B cell (primary cell): ENCODE results near the gene CBX7. TPM values are rescaled to one million over a fixed set of nuclear protein-coding genes. Genes with fewer than 3 reads are reported as not detected.

Experiments
- ATAC-seq: fragments of 200-7000 bp; cut with Tn5 transposase; one replicate; pipeline ENCODE4 v1.10.0; 2021; ENCODE audit warnings: low read depth, mild to moderate bottlenecking, moderate number of reproducible peaks, moderate library complexity
- CTCF ChIA-PET: fragments of 350-600 bp; sonication (Branson Sonifier 250); formaldehyde crosslinking; loops from one replicate; lab custom pipeline; 2021; ENCODE audit warnings: antibody characterized with exemption, inconsistent platforms; lab: Charles Lee
- POLR2A ChIA-PET: fragments of 350-600 bp; sonication (Branson Sonifier 250); formaldehyde crosslinking; loops from one replicate; lab custom pipeline; 2021; ENCODE audit warnings: antibody characterized with exemption; lab: Charles Lee
- DNase-seq: peaks from one replicate; pipeline ENCODE4 v3.0.0; 2013
- H2AFZ ChIP-seq: 2 replicates; pipeline ENCODE4 v1.6.1; 2012; ENCODE audit warnings: mild to moderate bottlenecking, low read depth, low read length; ENCODE audit not compliant: insufficient read depth, poor library complexity, severe bottlenecking
- H3K27ac ChIP-seq, 2 donors: 1 replicate in 1 of 2; 2 replicates in 1 of 2; pipeline ENCODE4 v1.5.1; 2012 to 2013; ENCODE audit warnings: low read length in 2 of 2, mild to moderate bottlenecking in 2 of 2, moderate library complexity in 1 of 2
- H3K27me3 ChIP-seq, 4 experiments: fragments of 200-600 bp in 1 of 4; sonication (generic) in 1 of 4; replicated peaks in 1 of 4; 1 replicate in 2 of 4; 2 replicates in 2 of 4; pipeline versions ENCODE4 v1.6.1 to v1.7.0; 2013 to 2016; ENCODE audit warnings: low read length in 3 of 4, mild to moderate bottlenecking in 2 of 4, mixed read lengths in 1 of 4, moderate library complexity in 1 of 4; ENCODE audit not compliant: insufficient read depth in 4 of 4, control insufficient read depth in 3 of 4; ENCODE audit errors: control extremely low read depth in 1 of 4
- H3K36me3 ChIP-seq, 2 experiments: replicated peaks in 1 of 2; 1 replicate in 1 of 2; 2 replicates in 1 of 2; pipeline versions ENCODE4 v1.6.1 to v1.7.1; 2013; ENCODE audit warnings: low read length in 1 of 2; ENCODE audit not compliant: insufficient read depth in 2 of 2, control insufficient read depth in 1 of 2; ENCODE audit errors: control extremely low read depth in 1 of 2, extremely low read depth in 1 of 2
- H3K4me1 ChIP-seq, 2 donors: fragments of 200-600 bp in 1 of 2; sonication (generic) in 1 of 2; 1 replicate in 1 of 2; 2 replicates in 1 of 2; pipeline versions ENCODE4 v1.5.1 to v1.6.1; 2013 to 2017; ENCODE audit warnings: low read length in 2 of 2; ENCODE audit not compliant: control insufficient read depth in 2 of 2, insufficient read depth in 2 of 2
- H3K4me2 ChIP-seq: replicated peaks from 2 replicates; pipeline ENCODE3; 2012; ENCODE audit warnings: mild to moderate bottlenecking, low read depth, low read length; ENCODE audit not compliant: poor library complexity, severe bottlenecking
- H3K4me3 ChIP-seq, 5 experiments: fragments of 200-600 bp in 1 of 5; sonication (generic) in 1 of 5; 1 replicate in 3 of 5; 2 replicates in 2 of 5; pipeline versions ENCODE4 v1.5.1 to v1.7.0; 2011 to 2016; ENCODE audit warnings: low read length in 4 of 5, mild to moderate bottlenecking in 4 of 5, low read depth in 2 of 5, control low read depth in 1 of 5, moderate library complexity in 1 of 5; ENCODE audit not compliant: insufficient read depth in 1 of 5; ENCODE audit errors: control extremely low read depth in 1 of 5, extremely low read depth in 1 of 5
- H3K79me2 ChIP-seq: fragments of 200-600 bp; sonication (generic); one replicate; pipeline ENCODE4 v1.6.0; 2016; ENCODE audit warnings: low read length; ENCODE audit not compliant: control insufficient read depth, insufficient read depth
- H3K9ac ChIP-seq: fragments of 200-600 bp; sonication (generic); 2 replicates; pipeline ENCODE4 v1.6.1; 2017; ENCODE audit warnings: mild to moderate bottlenecking, low read length, moderate library complexity
- H3K9me3 ChIP-seq, 3 donors: one replicate each; pipeline versions ENCODE4 v1.6.1 to v1.7.1; 2013; ENCODE audit warnings: low read length in 2 of 3; ENCODE audit not compliant: control insufficient read depth in 2 of 3, insufficient read depth in 1 of 3; ENCODE audit errors: control extremely low read depth in 1 of 3
- H4K20me1 ChIP-seq: 2 replicates; pipeline ENCODE4 v1.6.0; 2012; ENCODE audit warnings: mild to moderate bottlenecking, low read length; ENCODE audit not compliant: insufficient read depth, control insufficient read depth, poor library complexity, severe bottlenecking
- H3K27ac Mint-ChIP-seq: one replicate; pipeline ENCODE4 v1.8.0; 2021; ENCODE audit warnings: mixed read lengths
- H3K27me3 Mint-ChIP-seq: one replicate; pipeline ENCODE4 v1.8.0; 2021; ENCODE audit warnings: mixed read lengths
- H3K4me1 Mint-ChIP-seq: one replicate; pipeline ENCODE4 v1.8.0; 2021; ENCODE audit warnings: mixed read lengths
- H3K4me3 Mint-ChIP-seq: one replicate; pipeline ENCODE4 v1.8.0; 2021; ENCODE audit warnings: mixed read lengths
- H3K9me3 Mint-ChIP-seq: one replicate; pipeline ENCODE4 v1.8.0; 2022; ENCODE audit warnings: mixed read lengths; ENCODE audit not compliant: insufficient read depth
- EZH2 ChIP-seq: IDR thresholded peaks from 2 replicates; pipeline ENCODE4 v1.6.1; 2012; ENCODE audit warnings: borderline replicate concordance, low read depth, mild to moderate bottlenecking, moderate library complexity, low read length; ENCODE audit not compliant: insufficient read depth, poor library complexity, severe bottlenecking
- WGBS: methylation state at CpG from one replicate; pipeline ENCODE4 v1.1.5; 2013; ENCODE audit warnings: missing lambda C conversion rate; ENCODE audit not compliant: insufficient coverage; 5-methylcytosine and 5-hydroxymethylcytosine counted together
- intact Hi-C: fragments of 100-400 bp; cut with micrococcal nuclease; formaldehyde crosslinking; loops from one replicate; pipeline ENCODE4 v1.10.0; 2022
- polyA plus RNA-seq: library from polyadenylated mRNA; depleted of rRNA; stranded (reverse); fragments of >200 nt; gene quantifications from 2 replicates; pipeline ENCODE4 v1.2.3, GENCODE V29; 2012
- total RNA-seq, 2 donors: library from RNA; stranded (reverse); fragments of 120-200 nt in 1 of 2; gene quantifications; 1 replicate in 1 of 2; 2 replicates in 1 of 2; pipeline versions ENCODE4 v1.2.3 to v1.2.4, GENCODE V29; 2013 to 2022
- TF ChIP-seq, protein P1 (sequence below): fragments of 200-600 bp; IDR thresholded peaks from one replicate; pipeline ENCODE4 v1.8.0; 2022; ENCODE audit warnings: antibody characterized with exemption, mild to moderate bottlenecking

Gene CBX7
- total and polyA plus RNA-seq, 2 donors (not counting 1 experiment from before 2014, with no cell fraction given): 83.6 to 141 TPM

DNA sequence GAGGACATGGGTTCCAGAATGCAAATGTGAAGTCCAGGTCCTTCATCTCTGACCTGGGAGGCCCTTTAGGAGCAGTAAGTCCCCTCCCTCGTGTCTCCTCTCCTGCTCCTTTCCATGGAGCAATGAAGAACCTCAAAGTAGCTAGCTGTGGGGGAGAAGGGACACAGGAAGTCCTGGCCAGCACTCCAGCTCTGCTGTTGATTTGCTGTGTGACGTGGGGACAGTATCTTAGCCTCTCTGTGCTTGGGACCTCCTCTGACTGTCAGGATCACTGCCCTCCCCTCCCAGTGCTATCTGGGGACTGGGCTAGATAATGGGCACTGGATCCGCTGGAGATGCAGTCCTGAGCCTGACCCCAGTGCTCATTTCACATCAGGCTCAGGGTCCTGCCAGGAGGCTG, 56.5 kb downstream of the CBX7 start:
- intact Hi-C loops: no loop called here

DNA sequence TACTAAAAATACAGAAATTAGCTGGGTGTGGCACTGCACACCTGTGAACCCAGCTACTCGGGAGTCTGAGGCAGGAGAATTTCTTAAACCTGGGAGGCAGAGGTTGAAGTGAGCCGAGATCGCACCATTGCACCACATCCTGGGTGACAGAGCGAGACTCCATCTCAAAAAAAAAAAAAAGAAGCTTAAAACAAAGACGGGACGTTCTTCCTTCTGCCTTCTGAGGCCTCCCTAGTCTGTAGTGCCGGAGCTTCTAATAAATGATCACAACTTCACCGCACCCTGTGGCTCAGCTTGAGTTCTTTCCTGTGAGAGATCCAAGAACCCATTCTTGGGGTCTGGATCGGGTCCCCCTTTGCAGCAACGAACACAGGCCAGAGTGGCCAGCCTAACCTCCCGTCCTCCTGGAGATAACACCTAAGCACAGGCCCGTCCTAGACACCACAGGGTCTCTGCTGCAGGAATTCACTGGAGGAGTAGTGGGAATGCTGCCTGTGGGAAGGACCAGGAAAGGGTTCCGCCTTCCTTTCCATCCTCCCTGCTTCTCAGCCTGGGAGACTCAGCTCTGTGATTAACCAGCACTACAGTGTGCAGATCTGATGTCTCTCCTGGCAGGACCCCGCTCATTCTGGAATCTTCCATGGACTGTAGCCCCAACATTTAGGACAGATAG, 57.6 kb downstream of the CBX7 start:
- H3K79me2 ChIP-seq: peaks cover 5% of the 10 kb centered on the region
- intact Hi-C loops: no loop called here
- no peak overlapping the region for H3K9ac ChIP-seq
- no peak overlapping the region for H3K4me3 ChIP-seq
- POLR2A ChIA-PET: no interaction called here
- DNase-seq (no peak), ATAC-seq (no peak)
- Mint-ChIP-seq H3K4me1 (peaks cover 71% of the 10 kb centered on the region), H3K27ac (peak overlapping the region; percentile 61), H3K27me3 (no peaks in the 10 kb centered on the region), H3K4me3 (no peak overlapping the region), H3K9me3 (no peaks in the 10 kb centered on the region)
- TF ChIP-seq, protein P1, sequence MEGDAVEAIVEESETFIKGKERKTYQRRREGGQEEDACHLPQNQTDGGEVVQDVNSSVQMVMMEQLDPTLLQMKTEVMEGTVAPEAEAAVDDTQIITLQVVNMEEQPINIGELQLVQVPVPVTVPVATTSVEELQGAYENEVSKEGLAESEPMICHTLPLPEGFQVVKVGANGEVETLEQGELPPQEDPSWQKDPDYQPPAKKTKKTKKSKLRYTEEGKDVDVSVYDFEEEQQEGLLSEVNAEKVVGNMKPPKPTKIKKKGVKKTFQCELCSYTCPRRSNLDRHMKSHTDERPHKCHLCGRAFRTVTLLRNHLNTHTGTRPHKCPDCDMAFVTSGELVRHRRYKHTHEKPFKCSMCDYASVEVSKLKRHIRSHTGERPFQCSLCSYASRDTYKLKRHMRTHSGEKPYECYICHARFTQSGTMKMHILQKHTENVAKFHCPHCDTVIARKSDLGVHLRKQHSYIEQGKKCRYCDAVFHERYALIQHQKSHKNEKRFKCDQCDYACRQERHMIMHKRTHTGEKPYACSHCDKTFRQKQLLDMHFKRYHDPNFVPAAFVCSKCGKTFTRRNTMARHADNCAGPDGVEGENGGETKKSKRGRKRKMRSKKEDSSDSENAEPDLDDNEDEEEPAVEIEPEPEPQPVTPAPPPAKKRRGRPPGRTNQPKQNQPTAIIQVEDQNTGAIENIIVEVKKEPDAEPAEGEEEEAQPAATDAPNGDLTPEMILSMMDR: no peak
- TF ChIP-seq EZH2: no peak
- CTCF ChIA-PET: interaction anchor here (0.9 to 1.2 kb wide), 3 partner anchors 23 to 88 kb away, joined by 3 read pairs; no protein-coding TSS in a partner anchor
- no peaks in the 10 kb centered on the region for H4K20me1 ChIP-seq
- no peaks in the 10 kb centered on the region for H3K36me3 ChIP-seq
- no peak overlapping the region for H2AFZ ChIP-seq
- H3K9me3 ChIP-seq: no peaks in the 10 kb centered on the region
- no peaks in the 10 kb centered on the region for H3K27me3 ChIP-seq
- peaks cover 64 to 70% of the 10 kb centered on the region in 2 donors for H3K4me1 ChIP-seq
- 80% methylated on average over 9 of the region's 14 CpGs for WGBS
- no peak overlapping the region for H3K27ac ChIP-seq
- H3K4me2 ChIP-seq: no peak overlapping the region

More for the DNA sequence above, 56.5 kb downstream of the CBX7 start:
- H3K27me3 ChIP-seq: no peaks in the 10 kb centered on the region
- no peak overlapping the region for H3K4me3 ChIP-seq
- H3K36me3 ChIP-seq: no peaks in the 10 kb centered on the region
- H3K4me1 ChIP-seq: peaks cover 61 to 69% of the 10 kb centered on the region in 2 donors
- ChIA-PET POLR2A (no interaction called here), CTCF (no interaction called here)
- 97% methylated on average over 3 of the region's 3 CpGs for WGBS
- TF ChIP-seq, protein P1: no peak
- no peak for TF ChIP-seq EZH2
- Mint-ChIP-seq H3K4me3 (no peak overlapping the region), H3K27me3 (no peaks in the 10 kb centered on the region), H3K27ac (no peak overlapping the region), H3K4me1 (peaks cover 70% of the 10 kb centered on the region), H3K9me3 (no peaks in the 10 kb centered on the region)
- peaks cover 5% of the 10 kb centered on the region for H3K79me2 ChIP-seq
- no peak overlapping the region for H2AFZ ChIP-seq
- H3K9me3 ChIP-seq: no peaks in the 10 kb centered on the region
- no peak overlapping the region for H3K9ac ChIP-seq
- no peak overlapping the region for H3K4me2 ChIP-seq
- no peaks in the 10 kb centered on the region for H4K20me1 ChIP-seq
- H3K27ac ChIP-seq: no peak overlapping the region
- ATAC-seq: no peak
- DNase-seq: no peak
